GM19468 (cell line): ENCODE measurements around the gene CREBL2.
"Not testable (repeated sequence)": the region's sequence is repeated elsewhere in the genome, so short reads cannot be mapped to it uniquely, and the experiment has no call there.

Source experiments
- ATAC-seq: cut with Tn5 transposase; IDR thresholded peaks from one replicate; pipeline ENCODE4 v1.9.1; 2021; ENCODE audit warnings: mild to moderate bottlenecking, moderate library complexity, moderate number of reproducible peaks; ENCODE audit not compliant: unreplicated experiment; ENCODE audit errors: extremely low read depth

The CREBL2 gene

DNA sequence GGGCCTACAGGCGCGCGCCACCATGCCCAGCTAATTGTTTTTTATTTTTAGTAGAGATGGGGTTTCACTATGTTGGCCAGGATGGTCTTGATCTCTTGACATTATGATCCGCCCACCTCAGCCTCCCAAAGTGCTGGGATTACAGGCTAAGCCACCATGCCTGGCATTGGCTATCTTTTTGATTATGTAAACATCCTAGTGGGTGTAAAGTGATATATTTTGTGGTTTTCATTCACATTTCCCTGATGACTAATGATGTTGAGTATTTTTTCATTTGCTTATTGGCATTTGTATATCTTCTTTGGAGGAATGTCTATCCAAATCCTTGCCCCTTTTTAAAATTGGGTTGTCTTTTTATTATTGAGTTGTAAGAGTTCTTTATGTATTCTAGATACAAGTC is 16.3 kb downstream of the CREBL2 start:
- ATAC-seq, result no peak

DNA sequence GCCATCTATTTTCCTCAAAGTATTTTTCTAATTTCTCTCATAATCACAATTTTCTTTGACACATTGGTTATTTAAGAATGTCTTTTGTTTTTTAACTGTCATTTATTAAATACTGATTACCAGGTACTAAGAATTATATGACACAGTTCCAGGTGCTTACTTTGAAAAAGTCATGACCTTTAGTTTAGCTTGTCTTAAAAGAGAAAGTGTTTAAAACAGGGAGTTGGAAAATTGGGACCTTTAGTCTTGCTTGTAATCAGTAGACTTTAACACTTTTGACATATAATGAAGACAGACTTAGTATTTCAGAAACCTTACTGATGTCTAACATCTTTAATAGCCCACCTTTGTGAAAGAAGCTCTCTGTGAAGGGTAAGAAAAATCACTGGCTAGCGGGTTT is 19.2 kb downstream of the CREBL2 start:
- no peak for ATAC-seq

DNA sequence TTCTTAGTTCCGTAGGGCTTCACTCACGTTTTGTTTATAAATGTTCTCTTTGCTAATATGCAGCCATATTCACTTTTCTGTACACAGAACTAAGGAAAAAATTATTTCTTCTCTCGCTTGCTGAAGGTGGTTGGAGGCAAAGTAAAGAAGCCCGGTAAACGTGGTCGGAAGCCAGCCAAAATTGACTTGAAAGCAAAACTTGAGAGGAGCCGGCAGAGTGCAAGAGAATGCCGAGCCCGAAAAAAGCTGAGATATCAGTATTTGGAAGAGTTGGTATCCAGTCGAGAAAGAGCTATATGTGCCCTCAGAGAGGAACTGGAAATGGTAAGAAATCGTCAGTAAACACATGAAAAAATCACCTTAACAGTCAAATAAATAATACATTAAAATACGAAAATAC is 24.0 kb downstream of the CREBL2 start:
- ATAC-seq, result no peak

DNA sequence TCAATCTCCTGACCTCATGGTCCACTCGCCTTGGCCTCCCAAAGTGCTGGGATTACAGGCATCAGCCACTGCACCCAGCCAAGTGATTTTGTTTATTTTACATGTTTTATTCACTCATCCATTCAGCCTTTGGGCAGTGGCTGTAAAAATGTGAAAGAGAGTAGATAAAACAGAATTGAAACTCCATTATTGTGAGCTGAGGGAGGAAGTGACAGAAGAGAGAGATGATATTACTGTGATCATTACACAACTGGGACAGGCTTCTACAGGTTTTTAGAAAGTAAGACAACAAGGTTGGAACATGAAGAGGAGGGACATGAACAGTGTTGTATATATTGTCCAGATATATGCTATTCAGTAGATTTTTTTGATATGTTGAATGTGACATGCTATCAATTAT is 25.0 kb downstream of the CREBL2 start:
- ATAC-seq, result no peak

DNA sequence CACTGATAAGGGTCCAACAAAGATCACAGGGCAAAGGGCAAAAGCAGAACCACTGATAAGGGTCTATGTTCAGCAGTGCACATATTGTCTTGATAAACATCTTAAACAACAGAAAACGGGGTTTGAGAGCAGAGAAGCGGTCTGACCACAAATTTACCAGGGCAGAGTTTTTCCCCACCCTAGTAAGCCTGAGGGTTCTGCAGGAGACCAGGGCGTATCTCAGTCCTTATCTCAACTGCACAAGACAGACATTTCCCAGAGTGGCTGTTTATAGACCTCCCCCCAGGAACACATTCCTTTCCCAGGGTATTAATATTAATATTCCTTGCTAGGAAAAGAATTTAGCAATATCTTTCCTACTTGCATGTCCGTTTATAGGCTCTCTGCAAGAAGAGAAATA is 28.3 kb downstream of the CREBL2 start:
- not testable (repeated sequence) for ATAC-seq

DNA sequence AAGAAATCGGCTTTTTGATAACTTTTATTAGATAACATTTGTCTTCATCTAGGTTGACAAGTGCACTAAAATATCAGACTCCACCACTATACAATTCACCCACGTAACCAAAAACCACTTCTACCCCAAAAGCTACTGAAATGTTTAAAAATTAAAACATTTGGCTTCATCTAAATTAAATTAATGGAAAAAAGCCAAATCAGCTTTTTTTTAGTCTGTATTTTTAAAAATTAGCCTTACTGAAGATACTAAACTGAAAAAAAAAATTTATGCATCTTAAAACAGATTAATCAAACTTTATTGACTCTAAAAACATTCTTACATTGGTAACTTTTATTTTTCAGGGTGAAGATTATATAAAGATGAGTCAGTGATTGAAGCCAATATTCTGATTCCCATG is 30.0 kb downstream of the CREBL2 start:
- ATAC-seq, result no peak

DNA sequence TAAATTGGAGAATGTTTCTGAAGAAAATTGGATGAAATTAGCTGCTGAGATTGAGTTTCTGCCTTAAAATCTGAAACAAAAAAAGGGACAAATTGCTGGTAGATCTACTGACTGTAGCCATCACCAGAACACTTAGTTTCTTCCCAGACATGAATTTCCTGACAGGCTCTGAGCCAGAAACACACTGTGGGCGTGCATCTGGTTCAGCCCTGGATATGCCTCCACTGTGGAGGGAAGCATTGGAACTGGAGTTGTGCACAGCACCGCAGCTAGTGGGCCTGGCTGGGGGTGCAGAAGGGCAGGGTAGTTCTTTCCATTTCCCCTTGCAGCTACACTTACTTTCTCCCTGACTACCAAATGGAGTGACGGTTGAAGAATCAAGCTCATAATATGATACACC is 31.2 kb downstream of the CREBL2 start:
- no peak for ATAC-seq

DNA sequence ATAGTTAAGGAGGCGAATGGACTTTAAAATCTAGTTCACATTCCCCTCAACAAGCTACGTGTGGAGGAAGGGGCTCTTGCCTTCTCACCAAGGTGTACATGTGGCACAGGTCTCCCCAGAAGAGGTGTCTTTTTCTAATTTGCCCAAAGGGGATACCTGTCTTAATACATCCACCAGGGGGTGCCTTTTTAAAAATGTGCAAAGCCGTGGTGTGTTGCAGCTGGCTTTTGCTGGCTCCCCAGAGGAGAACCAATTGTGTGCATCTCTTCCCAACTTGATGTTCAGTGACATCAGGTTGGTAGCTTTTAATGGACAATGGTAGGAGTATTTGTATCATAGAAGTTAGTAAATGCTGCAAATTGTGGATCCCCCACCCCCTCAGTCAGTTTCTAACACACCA is 33.8 kb downstream of the CREBL2 start:
- ATAC-seq, result no peak

DNA sequence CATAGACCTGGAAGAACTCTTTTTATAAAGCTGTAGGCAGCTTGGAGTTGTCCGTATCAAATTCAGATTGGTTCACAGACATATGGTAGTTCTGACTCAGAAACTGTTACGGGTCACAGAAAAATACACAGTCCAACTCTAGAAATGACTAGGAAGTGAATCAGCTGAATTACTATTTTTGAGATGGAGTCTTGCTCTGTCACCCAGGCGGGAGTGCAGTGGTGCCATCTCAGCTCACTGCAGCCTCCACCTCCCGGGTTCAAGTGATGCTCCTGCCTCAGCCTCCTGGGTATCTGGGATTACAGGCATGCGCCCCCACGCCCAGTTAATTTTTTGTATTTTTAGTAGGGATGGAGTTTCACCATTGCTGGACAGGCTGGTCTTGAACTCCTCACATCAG is 34.3 kb downstream of the CREBL2 start:
- ATAC-seq, result peak; percentile 64

DNA sequence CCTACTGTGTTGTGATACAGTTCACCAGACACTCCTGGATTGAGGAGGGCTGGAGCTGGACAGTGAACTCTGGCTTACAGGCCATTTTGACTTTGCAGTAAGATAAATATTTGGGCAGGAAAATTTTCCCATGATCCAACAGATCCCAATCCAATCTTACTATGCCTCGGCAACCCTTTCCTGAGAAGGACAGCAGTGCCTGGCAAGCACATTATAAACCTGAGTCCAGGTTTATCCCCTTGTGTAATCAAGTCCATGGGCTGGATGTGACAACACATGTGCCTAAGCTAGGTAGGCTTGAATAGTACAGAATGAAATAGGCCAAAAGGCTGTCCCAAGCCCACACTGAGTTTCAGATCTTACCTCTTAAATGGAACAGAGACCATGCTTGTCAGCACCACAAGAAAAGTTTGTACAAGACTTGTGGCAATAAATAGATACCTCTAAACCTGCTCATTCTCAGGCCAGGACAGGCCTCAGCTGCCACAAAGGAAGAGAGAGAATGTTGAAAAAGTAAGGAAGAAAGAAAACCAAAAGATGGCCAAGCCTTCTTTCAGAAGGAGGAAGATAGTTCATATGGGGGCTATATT is 34.9 kb downstream of the CREBL2 start:
- no peak for ATAC-seq

DNA sequence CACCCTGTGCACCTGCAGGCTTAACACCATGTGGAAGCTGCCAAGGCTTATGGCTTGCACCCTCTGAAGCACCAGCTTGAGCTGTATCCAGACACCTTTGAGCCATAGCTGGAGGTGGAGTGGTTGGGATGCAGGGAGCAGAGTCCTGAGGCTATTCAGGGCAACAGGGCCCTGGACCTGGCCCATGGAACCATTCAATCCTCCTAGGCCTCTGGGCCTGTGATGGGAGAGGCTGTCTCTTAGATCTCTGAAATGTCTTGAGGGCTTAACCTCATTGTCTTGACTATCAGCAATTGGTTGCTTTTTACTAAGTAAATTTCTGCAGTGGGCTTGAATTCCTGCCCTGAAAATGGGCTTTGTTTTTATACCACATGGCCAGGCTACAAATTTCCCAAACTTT is 36.6 kb downstream of the CREBL2 start:
- ATAC-seq, result no peak

DNA sequence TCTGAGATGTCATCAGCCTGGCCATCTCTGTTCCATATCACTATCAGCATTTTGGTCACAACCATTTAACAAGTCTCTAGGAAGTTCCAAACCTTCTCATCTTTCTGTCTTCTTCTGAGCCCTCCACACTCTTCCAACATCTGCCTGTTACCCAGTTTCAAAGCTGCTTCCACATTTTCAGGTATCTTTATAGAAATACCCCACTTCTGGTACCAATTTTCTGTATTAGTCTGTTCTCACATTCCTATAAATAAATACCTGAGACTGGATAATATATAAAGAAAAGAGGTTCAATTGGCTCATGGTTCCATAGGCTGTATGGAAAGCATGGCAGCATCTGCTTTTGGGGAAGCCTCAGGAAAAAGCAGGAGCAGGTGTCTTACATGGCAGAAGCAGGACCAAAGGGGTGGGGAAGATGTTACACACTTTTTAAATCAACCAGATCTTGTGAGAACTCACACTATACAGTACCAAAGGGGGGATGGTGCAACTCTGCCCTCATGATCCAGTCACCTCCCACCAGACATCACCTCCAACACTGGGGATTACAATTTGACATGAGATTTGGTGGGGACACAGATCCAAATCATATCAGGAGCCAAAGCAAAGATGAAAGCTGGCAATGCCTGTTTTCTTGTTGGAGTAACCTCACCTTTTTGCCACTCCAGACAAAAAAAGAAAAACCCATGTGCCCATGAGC is 37.4 kb downstream of the CREBL2 start:
- ATAC-seq, result no peak

DNA sequence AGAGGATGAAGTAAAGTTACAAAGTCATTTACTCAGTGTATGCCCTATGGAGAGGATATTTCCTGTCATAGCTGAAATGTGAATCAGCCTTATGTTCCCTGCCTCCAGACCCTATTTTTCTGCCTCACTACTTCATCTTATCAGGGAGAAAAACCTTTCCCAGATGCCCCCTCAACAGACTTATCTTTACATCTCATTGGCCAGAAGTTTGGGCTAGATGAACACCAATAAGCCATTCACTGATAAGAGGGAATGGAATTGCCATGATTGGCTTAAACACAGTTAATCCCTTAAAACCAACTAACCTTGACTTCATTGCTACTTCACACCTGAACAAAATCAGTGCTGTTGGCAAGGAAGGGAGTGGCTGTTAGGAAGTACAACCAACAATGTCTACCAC is 40.1 kb downstream of the CREBL2 start:
- no peak for ATAC-seq

DNA sequence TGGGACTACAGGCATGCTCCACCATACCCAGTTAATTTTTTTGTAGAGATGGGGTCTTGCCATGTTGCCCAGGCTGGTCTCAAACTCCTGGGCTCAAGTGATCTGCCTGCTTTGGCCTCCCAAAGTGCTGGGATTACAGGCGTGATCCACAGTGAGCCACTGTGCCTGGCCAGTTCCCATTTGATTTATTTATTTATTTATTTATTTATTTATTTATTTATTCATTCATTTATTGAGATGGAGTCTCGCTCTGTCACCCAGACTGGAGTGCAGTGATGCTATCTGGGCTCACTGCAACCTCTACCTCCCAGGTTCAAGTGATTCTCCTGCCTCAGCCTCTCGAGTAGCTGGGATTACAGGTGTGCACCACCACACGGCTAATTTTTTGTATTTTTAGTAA is 41.0 kb downstream of the CREBL2 start:
- ATAC-seq, result not testable (repeated sequence)

DNA sequence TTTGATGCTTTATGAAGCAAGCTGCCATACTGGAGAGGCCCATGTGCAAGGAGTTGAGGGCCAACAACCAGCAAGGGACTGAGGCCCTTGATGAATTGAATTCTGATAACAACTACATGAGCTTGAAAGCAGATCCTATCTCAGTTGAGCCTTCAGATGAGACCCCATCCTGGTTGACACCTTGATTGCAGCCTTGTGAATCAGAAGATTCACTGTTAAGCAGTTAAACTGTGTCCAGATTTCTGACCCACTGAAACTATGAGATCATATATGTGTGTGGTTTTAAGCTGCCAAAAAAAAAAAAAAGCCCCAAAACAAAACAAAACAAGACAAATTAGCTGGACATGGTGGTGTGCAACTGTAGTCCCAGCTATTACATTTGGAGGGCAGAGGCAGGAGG is 42.2 kb downstream of the CREBL2 start:
- ATAC-seq, result no peak

DNA sequence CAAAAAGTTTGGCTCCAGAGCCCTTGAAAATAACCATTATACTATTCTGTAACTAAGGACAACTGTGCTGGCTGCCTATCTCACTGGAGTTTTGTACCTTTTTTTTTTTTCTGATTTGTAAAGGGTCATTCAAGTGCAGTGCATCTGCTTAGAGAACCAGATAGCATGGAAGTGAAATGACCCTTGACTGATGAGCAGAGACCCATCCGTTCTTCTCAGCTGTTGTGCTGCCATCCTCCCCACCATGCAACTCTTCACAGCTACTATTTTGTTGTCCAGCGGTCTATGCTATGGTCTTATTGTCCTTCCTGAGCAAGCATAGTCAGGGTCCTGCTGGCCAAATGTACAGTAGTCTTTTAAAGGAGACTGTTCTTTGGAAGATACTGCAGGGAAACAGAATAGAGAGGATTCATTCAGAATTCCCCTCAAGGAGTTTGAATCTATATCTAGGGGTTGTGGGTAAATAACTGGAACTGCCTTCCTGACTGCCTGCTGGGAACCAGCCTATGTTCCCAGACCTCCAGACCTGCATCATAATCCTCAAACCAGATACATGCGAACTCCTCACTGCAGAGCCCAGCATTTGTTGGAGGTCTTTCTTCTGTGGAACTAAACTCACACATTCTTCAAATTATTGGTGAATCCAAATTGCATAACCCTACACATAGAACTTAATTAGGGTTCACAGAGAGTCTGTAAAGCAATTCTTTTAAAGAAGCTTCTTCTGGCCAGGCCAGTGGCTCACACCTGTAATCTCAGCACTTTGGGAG is 43.2 kb downstream of the CREBL2 start:
- ATAC-seq, result no peak

DNA sequence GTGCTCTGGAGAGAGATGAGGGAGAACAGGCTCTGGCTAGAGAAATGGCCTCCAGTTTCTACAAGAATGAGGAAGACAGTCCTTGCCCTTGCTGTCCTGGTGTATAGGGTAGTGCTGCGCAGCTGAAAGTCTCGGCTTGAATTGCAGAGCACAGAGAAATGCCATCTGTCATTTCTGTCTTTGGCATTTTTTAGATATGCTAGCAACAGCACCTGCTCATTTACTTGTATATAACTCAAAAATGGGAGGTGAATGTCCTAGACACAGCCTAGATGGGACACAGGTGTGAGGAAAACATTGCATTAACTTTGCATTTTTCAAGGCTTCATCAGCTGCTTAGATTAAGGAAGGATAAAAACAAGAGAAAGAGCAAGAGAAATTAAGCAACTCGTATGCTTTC is 48.5 kb downstream of the CREBL2 start:
- no peak for ATAC-seq

DNA sequence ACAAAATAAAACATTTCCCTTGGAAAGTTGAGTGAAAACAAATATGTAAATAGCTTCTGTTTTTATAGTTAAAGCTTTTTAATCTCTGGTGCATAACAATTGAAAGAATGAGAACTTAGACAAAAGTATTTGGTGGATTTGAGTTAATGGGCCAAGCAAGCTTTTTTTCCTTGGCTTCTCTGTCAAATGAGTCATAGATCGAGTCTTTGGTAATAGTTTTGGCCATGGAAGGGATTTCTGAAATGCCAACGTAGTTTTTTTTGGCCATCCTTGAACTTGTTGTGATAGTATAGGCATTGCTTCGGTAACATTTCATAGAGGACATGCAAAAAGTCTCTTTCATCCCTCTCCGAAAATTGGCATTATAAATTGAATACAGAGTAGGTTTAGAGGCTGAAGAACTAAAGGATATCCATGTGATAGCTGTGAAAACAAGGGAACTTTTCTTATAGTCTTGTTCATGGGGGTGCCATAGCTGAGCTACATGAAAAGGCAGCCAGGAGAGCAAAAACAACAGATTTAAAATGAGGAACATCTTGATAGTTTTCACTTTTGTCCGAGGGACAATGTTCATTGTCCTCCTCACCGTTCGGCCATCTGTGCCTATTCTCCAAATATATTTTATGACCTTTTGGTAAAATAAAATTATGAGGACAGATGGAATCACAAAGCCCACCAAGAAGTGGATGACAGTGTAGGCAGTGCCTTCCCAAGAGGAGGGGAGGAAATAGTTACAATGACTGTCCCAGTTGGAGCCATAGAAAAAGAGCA is 49.6 kb downstream of the CREBL2 start:
- no peak for ATAC-seq

DNA sequence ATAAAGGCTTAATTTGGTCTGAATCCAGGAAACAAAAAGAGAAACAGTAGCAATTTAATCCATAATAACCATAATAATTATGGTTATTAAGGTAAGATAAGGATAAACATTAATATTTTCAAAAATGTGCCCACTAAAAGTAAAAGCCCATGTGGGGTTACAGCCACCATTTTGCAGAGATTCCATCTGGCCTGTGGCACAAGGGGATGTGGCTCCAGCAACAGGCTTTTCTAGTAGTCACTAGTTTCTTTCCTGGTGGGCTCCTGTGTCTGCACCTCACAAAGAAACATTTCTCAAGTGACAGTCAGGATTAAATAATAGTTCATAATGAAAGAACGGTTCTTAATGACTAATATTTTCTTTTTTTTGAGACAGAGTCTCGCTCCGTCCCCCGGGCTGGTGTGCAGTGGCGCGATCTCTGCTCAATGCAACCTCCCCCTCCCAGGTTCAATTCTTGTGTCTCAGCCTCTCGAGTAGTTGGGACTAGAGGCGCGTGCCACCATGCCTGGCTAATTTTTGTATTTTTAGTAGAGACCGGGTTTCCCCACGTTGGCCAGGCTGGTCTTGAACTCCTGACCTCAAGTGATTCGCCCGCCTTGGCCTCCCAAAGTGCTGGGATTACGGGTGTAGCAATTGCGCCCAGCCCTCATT is 52.1 kb downstream of the CREBL2 start:
- no peak for ATAC-seq

DNA sequence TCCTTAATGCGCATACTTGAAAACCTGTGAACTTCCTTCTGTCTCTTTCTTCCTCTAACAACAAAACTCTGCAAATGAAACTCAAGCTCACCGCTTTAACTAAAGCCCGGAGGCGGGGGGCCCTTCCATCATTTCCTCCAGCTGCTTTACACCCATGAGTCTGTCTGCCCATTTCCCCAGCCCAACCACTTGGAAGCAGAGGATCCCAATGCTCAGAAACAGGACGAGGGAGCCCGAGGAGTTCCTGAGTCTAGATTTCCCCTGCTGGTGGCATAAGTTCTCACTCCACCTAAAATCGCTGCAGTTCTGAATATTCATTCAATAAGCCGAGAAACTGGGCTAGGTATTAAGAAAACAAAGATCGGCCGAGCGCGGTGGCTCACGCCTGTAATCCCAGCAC is 53.5 kb downstream of the CREBL2 start:
- no peak for ATAC-seq
